ENCODE measurements around the gene LASP1.

- TF ChIP-seq POLR2A (IDR thresholded peaks at IDR 0.05): no peak
- no peak for TF ChIP-seq CTCF (IDR thresholded peaks at IDR 0.05)
These were observed 3.0 kb downstream of the LASP1 start for GRCh38 chr17:38872671-38873385.
